ENCODE data around the gene SLC34A3. TPM values are rescaled to one million over a fixed set of nuclear protein-coding genes. Genes with fewer than 3 reads are reported as not detected.

The SLC34A3 gene
- total and polyA plus RNA-seq, 2 experiments from 2014 or later, result not detected

DNA sequence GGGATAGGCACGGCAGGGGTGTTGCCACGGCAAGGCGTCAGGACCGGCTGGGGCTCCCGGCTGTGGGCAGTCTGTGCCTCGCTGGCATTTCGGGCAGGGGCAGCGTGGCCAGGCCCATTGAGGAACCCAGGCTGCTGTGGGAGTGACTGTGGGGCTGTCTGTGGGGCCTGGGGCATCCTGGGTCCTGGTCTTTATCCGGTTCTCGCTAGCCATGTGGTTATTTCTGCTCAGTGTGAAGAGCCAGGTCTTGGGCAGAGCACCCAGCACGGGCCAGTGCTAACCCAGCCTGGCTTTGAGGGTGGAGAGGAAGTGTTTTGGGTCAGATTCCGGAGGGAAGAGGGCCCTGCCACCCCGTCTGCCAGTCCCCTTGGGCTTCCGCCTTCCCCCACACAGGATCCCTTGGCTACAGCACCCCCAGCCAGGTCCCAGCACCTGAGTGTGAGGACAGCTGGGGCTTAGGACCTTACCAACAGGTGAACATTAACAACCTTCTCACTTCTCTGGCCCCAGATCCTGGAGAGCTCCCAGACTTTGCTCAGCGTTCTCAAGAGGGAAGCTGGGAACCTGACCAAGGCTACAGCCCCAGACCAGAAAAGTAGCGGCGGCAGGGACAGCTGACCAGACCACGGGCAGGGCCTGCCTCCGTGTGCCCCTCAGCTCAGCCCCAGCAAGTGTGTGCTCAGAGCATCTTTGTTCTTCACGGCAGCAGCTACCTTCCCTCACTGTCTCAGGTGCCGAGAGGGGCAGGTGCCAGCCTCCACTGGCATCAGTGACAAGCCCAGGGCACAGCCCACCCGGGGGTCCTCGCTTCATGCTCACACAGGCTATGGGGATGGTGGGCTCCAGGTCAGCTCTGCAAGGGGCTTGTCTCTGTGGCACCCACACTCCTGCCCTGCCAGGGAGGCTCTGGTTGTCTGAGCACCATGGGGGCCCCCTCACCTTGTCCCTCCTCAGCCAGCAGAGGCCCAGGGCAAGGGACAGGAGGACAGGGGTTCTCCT lies 41.1 kb upstream of the SLC34A3 start:
- no peak for DNase-seq (ENCODE audit: low read depth in 1 of 2, low spot score in 1 of 2)
- no peak for TF ChIP-seq CTCF (IDR thresholded peaks at IDR 0.05; ENCODE audit: low read depth, low read length)
- peaks cover 7% of the 10 kb centered on the region for H3K36me3 ChIP-seq
- peak overlapping the region; percentile 82 for H3K4me3 ChIP-seq
- H3K9me3 ChIP-seq (ENCODE audit: low read depth), result no peaks in the 10 kb centered on the region
- H3K4me1 ChIP-seq (ENCODE audit: low read depth), result peaks cover 18% of the 10 kb centered on the region
- peak overlapping the region; percentile 96 for H3K27ac ChIP-seq
- H3K27me3 ChIP-seq, result no peaks in the 10 kb centered on the region

DNA sequence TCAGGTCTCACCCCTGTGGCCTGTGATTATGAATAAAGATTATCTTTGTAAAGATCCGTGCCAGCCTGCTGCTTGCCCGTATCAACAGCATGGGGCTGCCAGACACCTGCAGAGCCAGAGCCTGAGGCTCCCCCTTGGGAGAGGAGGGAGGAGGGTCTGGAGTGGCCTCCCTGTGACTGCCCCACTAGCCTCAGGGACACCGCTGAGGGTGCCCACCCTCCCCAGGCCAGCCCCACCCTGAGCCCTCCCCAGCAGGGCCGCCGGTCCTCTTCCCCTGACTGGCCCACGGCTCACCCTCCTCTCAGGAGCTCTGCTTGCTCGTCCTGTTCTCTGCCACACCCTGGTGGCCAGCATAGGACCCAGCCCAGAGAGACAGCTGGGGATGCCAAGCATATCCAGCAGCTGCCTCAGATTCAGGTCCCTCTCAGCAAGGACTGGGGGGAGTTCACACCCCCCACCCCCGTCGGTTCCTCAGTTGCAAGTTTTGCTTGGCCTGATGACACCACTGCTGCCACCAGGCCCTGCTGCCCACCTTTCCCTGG lies 40.3 kb upstream of the SLC34A3 start:
- no peak for TF ChIP-seq CTCF (IDR thresholded peaks at IDR 0.05; ENCODE audit: low read depth, low read length)
- DNase-seq (ENCODE audit: low read depth in 1 of 2, low spot score in 1 of 2), result no peak
- H3K4me3 ChIP-seq, result no peak overlapping the region
- H3K36me3 ChIP-seq, result peaks cover 7% of the 10 kb centered on the region
- peaks cover 18% of the 10 kb centered on the region for H3K4me1 ChIP-seq (ENCODE audit: low read depth)
- H3K9me3 ChIP-seq (ENCODE audit: low read depth), result no peaks in the 10 kb centered on the region
- H3K27ac ChIP-seq, result peak overlapping the region; percentile 96
- no peaks in the 10 kb centered on the region for H3K27me3 ChIP-seq

GRCh38 chr9:137191245-137191644 lies 39.5 kb upstream of the SLC34A3 start:
- peaks cover 18% of the 10 kb centered on the region for H3K4me1 ChIP-seq (ENCODE audit: low read depth)
- no peak for TF ChIP-seq CTCF (IDR thresholded peaks at IDR 0.05; ENCODE audit: low read depth, low read length)

GRCh38 chr9:137191691-137192447 lies 38.8 kb upstream of the SLC34A3 start:
- no peak for DNase-seq (ENCODE audit: low read depth in 1 of 2, low spot score in 1 of 2)
- Histone ChIP-seq H3K4me3 (no peak overlapping the region), H3K27me3 (no peaks in the 10 kb centered on the region), H3K9me3 (ENCODE audit: low read depth) (no peaks in the 10 kb centered on the region), H3K36me3 (peaks cover 4% of the 10 kb centered on the region), H3K27ac (no peak overlapping the region), H3K4me1 (ENCODE audit: low read depth) (peaks cover 17% of the 10 kb centered on the region)
- TF ChIP-seq CTCF (IDR thresholded peaks at IDR 0.05; ENCODE audit: low read depth, low read length), result no peak

More at GRCh38 chr9:137191245-137191644, 39.5 kb upstream of the SLC34A3 start:
- DNase-seq (ENCODE audit: low read depth in 1 of 2, low spot score in 1 of 2), result no peak
- H3K4me3 ChIP-seq, result no peak overlapping the region
- no peaks in the 10 kb centered on the region for H3K9me3 ChIP-seq (ENCODE audit: low read depth)
- no peak overlapping the region for H3K27ac ChIP-seq
- H3K36me3 ChIP-seq, result peaks cover 4% of the 10 kb centered on the region
- H3K27me3 ChIP-seq, result no peaks in the 10 kb centered on the region

- no peak for TF ChIP-seq CTCF (IDR thresholded peaks at IDR 0.05; ENCODE audit: low read depth, low read length)
- Histone ChIP-seq H3K27me3 (no peaks in the 10 kb centered on the region), H3K4me3 (no peak overlapping the region), H3K4me1 (ENCODE audit: low read depth) (peaks cover 13% of the 10 kb centered on the region), H3K27ac (no peak overlapping the region), H3K9me3 (ENCODE audit: low read depth) (no peaks in the 10 kb centered on the region), H3K36me3 (peaks cover 4% of the 10 kb centered on the region)
- no peak for DNase-seq (ENCODE audit: low read depth in 1 of 2, low spot score in 1 of 2)
Observed at GRCh38 chr9:137192448-137192780, 38.3 kb upstream of the SLC34A3 start.

Data from cardiac muscle cell (in vitro differentiated cells and primary cell).